HG03175 (cell line): Measurements from ENCODE around the gene SLC22A5.
"Not testable (repeated sequence)": the region's sequence is repeated elsewhere in the genome, so short reads cannot be mapped to it uniquely, and the experiment has no call there.

Source experiments
- ATAC-seq: cut with Tn5 transposase; IDR thresholded peaks from one replicate; pipeline ENCODE4 v1.9.1; 2021; ENCODE audit warnings: mild to moderate bottlenecking, moderate library complexity; ENCODE audit not compliant: unreplicated experiment

SLC22A5 gene

DNA sequence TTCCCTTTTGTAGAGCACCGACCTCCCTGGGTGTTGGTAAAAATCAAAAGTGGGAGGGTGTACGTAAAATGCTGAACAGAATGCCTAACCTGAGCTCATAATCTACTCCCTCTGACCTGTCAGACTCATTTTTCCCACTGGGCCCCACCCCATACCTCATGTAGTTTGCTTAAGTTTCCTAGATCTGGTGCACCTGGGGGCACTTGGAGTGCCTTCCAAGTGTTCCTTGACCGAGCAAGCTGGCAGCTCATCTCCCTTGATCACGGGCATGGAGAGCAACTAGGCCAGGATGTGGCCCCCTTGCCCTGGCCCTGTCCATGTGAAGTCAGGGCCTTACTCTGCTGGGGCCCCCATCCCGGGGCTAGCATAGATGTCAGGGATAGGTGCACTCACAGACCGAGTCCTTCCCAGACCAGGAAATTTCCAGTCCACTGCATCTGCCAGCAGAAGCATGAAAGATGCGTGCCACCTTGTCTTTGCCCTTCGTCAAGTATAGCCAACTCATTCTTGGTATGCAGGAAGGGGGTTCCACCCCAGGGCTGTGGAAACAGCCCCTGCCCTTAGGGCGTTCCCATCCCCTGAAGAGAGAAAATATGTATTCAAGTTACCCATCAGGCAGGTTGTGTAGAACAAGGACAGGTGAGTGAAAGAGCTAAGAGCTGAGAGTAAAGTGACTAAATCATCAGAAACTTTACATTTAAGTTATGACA is 41.9 kb downstream of the SLC22A5 start:
- no peak for ATAC-seq

DNA sequence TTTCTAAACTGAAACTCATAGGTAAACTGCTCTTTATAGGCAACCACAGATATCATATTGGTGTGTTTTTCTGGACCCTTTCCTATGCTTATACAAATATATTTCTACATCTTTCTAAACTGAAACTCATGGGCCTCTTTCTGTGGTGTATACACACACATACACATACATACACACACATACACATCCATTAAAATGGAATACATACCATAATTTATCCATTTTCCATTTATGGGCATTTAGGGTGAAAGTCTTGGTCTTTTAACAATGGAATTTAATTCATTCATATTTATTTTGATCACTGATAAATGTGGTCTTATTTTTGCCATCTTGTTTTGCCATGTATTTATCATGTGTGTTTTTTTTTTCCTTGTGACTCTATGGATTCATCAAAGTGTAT is 44.1 kb downstream of the SLC22A5 start:
- ATAC-seq = no peak

DNA sequence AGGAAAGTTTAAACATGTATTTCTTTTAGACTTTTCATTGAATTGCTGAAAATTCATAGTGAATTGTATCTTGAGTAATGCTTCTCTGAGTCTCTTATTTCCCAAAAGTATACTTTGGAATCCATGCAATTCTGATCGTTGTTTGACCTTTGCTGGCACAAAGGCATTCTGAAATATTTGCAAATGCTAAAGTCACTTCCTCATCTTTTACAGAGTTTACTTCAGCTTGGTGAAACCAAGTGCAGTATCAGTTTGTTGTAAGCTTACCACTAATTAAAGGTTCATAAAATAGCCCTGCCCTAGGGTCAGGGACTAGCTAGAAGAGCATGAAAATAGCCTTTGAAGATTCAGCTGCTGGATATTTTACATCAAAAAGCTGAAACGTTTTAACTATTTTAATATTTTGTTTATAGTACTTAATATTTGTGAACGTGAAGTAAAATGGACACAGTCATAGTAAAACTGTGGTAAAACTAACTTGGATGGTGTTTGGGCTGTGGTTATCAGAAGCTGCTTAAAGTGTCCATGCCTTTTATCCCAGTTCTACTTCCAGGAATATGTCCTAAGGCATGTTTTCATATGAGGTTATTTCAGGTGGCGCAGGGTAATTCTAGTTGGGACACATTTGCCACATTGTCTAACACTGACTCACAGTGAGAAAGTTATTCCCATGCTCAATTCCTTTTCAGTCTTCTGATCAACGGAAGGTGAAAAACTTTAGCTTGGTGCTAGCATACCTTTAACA is 45.3 kb downstream of the SLC22A5 start:
- ATAC-seq = peak; percentile 26

DNA sequence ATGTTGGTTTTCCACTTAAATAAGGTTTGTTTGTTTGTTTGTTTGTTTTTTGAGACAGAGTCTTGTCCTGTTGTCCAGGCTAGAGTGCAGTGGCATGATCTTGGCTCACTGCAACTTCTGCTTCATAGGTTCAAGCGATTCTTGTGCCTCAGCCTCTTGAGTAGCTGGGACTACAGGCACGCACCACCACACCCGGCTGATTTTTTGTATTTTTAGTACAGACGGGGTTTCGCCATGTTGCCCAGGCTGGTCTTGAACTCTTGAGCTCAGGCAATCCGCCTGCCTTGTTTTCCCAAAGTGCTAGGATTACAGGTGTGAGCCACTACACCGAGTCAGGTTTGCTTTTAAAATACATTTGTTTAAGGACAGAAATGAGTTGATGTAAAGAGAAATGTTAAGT is 46.0 kb downstream of the SLC22A5 start:
- not testable (repeated sequence) for ATAC-seq

DNA sequence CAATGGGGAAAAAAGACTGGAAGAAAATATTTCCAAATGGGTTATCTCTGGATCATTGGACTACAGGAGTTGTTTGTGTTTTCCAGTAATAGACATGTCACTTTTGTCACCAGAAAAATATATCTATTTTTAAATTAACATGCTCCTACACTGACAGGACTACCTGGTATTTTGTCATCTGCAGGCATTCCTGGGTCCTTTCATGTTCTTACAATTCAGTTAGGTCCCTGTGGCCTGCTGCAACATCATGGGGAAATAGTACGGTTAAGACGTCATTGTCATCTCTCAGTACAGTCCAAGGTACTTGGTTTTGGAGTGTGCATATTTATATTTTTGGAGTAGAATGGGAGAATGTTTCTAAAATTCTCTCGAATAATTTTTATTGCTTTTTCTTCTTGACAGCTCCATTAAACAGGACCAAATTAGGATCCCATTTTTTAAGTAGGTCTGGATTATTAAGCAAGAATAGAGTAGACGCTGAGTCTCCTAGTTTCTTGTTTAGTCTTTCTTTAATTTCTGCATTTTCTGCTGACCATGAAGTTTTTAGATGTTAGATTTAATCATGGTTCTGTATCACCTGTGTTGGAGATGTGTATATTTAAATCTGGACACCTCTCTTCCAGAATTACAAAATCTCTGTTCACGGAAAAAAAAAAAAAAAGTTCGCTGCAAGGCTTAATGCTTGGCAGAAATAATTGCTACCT is 46.9 kb downstream of the SLC22A5 start:
- no peak for ATAC-seq

DNA sequence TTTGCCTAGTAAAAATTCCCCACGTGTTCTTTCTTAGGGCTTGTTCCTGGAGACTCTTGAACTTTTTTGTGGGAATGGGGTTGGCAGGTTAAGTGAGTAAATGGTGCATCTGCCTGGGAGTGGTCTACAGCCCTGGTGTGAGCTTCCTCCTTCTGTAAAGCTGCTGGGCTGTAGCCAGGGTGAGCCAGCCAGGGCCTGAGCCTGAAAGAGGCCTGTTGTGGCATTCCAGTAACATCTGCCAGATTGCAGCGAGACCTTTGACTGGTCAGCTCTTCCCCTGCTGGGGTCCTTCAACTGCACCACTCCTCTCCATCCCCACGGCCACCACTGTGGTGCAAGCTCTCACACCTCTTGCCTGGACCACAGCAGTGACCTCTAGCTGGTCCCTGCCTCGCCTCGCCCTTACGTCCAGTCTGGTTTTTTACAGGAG is 47.5 kb downstream of the SLC22A5 start:
- ATAC-seq = no peak

DNA sequence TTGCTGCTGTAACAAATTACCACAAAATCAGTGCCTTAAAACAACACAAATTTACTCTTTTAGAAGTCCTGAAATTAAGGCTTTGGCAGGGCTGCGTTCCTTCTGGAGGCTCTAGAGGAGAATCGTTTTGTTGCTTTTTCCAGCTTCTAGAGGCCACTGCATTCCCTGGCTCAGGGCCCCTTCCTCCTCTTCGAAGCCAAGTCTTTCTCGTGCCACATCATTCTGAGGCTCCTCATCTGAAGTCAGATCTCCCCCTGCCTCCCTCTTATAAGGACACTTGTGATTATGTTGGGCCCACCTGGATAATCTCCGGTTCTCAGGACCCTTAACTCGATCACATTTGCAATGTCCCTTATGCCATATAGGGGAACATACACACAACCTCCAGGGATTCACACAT is 48.0 kb downstream of the SLC22A5 start:
- ATAC-seq = no peak

DNA sequence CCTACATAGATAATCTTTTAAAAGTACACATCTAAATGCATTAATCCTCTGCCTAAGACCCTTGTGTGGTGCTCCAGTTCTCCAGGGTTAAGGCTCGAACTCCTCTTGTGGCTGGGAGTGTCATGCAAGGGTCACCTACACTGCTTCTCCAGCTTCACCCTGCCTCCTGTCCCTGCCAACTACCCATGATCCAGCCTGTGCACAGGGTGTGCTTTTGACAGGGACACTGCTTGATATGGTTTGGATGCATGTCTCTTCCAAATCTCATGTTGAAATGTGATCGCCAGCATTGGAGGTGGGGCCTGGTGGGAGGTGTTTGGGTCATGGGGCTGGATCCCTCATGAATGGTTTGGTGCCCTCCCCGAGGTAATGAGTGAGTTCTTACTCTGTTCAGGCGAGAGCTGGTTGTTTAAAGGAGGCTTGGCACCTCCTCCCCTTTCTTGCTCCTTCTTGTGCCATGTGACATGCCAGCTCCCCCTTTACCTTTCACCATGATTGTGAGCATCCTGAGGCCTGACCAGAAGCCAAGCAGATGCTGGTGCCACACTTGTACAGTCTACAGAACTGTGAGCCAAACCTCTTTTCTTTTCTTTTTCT is 48.5 kb downstream of the SLC22A5 start:
- no peak for ATAC-seq

DNA sequence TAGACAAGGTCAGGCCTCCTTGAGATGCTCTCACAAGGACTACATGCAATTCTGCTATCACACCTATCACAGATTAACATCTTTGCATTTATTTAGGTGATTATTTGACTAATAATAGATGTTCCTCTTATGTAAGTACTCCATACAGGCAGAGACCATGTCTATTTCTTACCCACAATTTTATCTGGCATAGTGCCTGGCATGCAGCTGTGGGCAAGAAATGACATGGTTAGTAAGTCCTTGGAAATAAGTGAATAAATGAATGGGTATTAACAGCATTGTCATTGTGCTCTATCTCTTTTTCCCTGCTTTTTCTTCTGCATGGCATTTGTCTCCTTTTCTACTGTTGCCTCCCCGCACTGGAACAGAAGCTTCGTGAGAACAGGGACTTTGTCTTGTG is 49.4 kb downstream of the SLC22A5 start:
- ATAC-seq = no peak

DNA sequence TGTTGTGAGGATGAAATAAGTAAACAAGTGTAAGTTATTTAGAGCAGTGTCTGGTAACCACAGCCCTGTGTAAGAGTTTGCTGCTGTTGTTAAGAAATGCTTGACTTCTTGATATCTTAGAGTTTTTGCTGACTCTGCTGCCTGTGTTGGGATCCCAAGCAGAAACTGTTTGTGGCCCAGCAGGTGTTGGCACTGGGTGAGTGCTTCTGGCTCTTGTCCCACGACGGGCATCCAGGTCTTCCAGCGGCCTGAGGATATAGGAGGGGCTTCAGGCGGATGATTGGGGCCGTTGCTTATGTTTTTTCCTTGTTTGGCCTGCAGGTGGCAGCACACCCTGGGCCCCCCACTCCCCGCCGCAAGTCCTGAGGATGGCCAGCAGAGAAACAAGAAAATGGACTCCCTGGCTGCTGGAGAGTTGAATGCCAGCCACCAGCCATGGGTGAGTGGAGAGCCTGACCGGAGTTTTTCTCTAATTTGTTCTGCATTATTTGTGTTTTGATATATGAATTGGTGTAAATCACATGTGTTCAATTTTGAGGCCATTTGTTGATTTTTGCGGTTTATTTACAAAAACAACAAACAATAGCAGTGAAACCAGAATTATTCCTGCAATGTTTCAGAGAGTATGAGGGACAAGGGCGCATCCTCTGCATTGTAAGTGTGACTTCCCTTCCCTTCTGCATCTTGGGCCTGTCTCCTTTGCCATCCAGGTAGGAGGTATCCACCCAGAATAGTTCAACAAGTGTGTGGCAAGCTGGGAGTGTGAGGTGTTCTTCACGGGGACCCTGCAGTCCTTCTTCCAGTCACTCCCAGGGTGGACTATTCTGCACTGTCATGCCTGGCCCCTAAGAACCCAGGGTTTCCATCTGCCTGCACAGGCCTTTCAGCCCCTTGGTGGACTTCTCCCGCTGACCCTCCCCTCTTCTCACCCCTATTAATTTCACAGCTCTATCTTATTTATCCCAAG is 50.3 kb downstream of the SLC22A5 start:
- peak; percentile 42 for ATAC-seq

DNA sequence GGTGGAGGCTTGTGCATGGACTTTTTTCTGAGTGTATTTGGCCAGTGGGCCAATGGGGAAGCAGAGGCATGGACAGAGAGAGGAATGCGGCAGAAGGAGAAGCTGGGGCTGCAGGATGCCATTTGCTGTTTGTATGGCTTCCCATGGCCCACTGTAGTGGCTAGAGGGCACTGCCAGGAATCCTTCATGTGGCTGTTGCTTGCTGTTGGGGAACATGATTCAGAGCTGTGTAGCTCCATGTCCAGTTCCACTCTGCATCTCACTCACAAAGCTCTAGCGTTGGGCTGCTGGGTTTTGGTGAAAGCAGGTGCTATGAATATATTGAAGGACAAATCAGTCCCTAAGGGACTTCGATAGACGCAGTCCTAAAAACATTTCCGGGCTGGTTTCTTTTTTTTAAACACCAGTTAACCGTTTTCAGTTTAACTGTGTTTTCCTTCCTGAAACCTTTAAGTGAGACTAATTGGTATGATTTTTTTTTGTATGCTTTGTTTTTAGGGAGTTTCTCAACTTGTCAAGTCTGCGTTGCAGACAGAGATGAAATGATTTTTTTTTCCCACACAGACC is 51.3 kb downstream of the SLC22A5 start:
- ATAC-seq = peak; percentile 39

DNA sequence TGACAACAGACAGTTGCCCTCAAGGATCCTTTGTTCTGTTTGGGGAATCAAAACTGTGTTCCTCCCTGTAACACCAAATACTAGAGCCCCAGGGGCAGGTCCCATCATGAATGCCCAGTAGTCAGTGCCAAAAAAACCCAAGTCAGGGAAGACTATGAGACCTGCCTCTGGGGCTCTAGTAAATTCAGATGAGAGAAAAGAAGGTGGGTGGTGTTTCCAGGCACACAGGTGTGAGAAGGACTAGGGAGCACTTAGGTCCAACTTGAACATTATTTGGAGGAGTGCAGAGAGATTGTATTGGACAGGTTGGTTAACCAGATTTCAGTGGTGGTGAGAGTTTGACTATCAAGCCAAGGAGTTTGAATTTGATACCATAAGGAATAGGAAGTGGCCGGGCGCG is 52.0 kb downstream of the SLC22A5 start:
- ATAC-seq = no peak

DNA sequence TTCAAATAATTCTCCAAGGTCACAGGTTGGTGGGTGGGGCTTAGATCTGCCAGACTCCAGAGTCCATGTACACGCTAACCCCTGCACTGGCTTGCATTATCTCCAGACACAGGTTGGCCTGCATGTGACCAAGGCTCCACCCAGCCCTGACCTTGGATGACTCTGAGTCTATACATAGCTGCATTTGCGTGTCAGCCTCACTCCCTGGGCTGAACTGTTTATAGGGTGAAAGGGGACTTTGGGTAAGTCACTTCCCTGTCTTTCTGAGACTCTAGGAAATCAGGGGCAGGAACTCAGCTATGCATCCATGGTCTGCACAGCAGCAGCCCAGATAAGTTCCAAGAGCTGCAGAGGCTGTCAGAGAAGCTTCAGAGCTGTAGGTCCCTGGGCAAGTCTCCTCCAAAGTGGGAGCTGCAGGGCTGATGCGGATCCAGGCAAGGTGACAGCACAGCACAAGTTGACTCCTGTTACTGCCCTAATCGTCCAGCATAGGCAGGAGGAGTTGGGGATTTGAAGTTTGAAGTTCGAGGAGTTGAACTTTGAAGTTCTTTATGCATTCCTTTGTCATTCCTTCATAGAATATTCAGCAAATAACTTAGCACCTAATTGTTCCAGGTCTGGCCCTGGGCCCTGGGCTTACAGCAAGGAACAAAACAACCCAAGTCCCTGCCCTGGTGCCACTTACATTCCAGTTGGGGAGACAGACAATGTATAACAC is 53.4 kb downstream of the SLC22A5 start:
- peak; percentile 24 for ATAC-seq

DNA sequence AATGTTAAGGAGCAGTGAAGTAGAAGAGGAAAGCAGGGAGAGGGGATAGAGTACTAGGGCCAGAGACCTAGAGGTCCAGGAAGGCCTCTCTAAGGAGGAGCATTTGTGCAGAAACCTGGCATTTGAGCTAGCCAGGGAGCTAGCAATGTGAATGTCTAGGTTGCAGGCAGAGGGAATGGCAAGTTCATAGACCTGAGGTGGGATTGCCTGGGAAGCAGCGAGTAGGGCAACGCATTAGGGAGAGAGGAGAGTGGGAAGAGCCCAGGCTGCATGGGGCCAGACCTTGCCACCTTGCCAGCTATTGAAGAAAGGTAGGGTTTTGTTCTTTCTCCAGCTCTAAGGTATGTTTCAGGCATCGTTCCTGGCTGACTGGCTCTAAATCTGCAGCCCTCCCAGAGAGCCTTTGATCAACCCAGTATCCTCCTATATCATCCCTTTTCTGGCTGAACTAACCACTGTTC is 54.0 kb downstream of the SLC22A5 start:
- ATAC-seq = no peak

DNA sequence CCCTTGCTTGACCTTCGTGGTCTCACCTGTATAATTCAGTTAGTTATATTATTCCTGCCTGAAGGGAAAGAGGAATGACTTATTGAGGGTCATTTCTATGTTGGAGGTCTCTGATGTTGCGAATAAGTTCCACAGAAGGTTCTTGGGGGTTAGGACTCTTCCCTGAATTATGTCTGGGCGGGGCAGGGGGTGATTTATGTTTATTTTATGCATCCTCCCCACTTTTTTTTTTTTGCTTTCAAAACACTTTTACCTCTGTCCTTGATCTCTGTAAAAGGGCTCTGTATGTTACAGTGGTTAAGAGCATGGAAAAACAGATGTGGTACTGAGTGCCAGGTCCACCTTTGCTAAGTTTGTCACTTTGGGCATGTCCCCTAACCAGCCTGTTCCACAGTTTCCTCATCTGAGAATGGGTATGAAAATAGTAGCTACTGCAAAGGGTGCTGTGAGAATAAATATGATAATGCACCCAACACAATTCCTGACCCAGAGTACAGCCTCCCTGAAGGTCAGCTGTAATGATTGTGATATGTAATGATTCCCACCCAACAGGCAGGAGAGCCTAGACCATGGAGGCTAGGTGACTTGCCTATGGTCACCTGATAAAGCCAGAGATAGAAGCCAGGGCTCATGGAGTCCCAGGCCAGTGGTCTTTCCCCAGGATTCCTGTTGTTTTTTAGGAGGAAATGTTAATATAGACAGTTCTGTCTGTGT is 54.8 kb downstream of the SLC22A5 start:
- ATAC-seq = no peak

DNA sequence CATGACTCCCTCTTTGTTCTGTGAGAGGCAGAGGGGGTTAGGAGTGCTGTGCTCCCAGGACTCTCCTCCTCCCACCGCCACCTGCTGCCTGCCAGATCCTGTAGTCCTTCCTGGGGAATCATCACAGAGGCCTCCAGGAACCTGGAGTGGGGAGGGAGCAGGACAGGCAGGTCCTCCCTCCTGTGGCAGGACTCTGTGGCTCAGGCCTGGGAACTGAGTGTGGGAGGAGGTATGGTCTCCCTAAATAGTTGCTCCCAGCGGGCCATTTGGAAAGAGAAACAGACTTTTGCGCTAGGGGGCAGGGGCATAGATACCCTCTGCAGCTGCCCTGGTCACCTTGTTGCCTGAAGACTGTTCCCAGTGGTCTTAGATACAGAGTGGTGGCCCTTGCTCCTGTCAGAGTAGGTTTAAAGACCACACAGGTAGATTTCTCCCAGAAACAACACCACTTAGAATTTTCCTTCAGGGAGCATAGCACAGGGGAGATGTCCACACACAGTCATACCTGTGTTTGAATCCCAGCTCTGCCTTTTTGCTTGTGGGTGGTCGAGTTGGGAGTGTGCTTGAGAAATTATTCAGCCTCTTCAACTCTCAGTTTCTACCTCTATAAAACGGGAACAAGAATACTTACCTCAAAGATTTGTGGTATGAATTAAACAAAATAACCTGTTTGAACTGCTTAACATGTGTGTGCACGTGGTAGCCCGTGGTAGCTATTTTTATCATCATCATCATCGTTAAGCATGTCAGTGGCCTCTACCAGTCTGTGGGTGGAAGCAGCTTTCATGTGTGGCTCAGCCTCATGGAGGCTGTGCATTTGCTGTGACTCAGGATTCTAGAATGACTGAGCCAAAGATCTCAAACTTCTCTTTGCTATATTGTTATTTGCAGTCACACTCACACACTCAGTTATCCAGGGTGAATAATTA is 55.8 kb downstream of the SLC22A5 start:
- peak; percentile 49 for ATAC-seq

DNA sequence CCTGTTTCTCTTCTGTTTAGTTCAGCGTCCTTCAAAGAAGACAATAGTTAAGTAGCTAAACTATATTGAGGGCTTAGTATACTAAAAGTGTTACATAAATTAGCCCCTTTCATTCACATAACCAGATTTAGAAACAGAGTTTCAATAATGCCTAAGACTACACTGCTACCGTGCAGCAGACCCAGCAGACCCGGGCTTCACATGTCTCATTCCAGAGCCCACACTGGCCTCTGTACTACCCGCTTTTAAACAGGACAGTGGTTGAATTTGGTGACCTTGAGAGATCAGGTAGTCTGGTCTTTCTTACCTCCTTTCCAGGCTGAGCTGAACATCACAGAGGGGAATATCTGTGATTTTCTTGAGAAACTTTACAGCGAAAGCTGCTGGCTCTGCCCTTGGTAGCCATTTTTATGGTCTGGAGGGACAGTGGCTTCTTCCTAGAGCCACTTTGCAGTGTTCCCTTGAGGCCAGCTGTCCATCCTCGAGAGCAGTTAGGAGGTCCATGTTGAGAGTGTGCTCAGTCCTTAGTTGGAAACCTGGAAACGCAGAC is 56.5 kb downstream of the SLC22A5 start:
- no peak for ATAC-seq
